CD4-positive, alpha-beta T cell treated with Interleukin-6 at 100 ng/mL for 8 hours (primary cell): ENCODE data around the gene VPS8.

Source experiments
- DNase-seq: peaks from one replicate; pipeline ENCODE4 v3.0.0-alpha.2; 2020; ENCODE audit warnings: mixed read lengths, low spot score

Gene VPS8

GRCh38 chr3:185093116-185093515 lies 281.1 kb downstream of the VPS8 start:
- DNase-seq, result no peak

- DNase-seq, result no peak
These were observed 282.7 kb downstream of the VPS8 start for GRCh38 chr3:185094697-185095096.
